ENCODE data around the gene LYVE1. TPM values are rescaled to one million over a fixed set of nuclear protein-coding genes. Genes with fewer than 3 reads are reported as not detected.

LYVE1 gene
- total RNA-seq, 4 donors from 2014 or later = 0.42 to 66.8 (median 21.6) TPM

DNA sequence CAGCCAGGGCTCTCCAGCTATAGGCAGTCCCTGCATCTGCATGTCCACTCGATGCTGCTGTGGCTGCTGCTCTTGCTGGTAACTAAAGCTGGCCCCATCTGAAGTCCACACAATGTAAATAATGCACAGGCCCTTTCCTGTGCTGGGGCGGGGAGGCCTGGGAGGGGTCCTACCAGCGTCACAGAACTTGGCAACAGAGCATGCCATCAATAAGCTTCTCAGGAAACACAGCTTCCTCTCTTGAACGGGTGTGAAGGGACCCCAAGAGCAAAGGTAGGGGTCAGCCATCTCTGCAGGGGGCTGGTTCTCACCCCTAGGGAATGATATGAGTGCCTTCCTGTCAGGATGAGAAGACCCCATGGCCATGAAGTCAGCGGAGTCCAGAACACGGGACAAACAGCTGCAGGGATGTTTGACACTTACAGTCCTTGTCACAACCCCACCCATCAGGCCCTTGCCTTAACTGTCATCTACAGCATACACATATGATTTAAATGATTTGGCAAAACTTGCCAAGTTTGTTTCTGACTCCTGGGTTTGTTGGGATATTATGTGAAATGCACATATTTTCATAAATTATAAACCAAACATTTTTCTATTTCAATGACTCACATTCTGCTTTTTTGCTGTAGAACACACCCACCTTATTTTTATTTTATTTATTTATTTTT is 39.1 kb upstream of the LYVE1 start:
- H3K36me3 ChIP-seq = peaks cover 0 to 6% (median 0%) of the 10 kb centered on the region in 3 donors
- no peaks in the 10 kb centered on the region for H3K9me3 ChIP-seq
- H3K4me3 ChIP-seq = no peak overlapping the region
- intact Hi-C loops (cut with DNase I) = no loop called here
- TF ChIP-seq, protein P1, sequence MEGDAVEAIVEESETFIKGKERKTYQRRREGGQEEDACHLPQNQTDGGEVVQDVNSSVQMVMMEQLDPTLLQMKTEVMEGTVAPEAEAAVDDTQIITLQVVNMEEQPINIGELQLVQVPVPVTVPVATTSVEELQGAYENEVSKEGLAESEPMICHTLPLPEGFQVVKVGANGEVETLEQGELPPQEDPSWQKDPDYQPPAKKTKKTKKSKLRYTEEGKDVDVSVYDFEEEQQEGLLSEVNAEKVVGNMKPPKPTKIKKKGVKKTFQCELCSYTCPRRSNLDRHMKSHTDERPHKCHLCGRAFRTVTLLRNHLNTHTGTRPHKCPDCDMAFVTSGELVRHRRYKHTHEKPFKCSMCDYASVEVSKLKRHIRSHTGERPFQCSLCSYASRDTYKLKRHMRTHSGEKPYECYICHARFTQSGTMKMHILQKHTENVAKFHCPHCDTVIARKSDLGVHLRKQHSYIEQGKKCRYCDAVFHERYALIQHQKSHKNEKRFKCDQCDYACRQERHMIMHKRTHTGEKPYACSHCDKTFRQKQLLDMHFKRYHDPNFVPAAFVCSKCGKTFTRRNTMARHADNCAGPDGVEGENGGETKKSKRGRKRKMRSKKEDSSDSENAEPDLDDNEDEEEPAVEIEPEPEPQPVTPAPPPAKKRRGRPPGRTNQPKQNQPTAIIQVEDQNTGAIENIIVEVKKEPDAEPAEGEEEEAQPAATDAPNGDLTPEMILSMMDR (IDR thresholded peaks at IDR 0.05) = no peak
- no peak for TF ChIP-seq POLR2A (IDR thresholded peaks at IDR 0.05)
- peak overlapping the region; percentile 8 to 91 (median 88) for H3K27ac ChIP-seq
- peaks cover 42 to 63% (median 47%) of the 10 kb centered on the region in 3 donors for H3K4me1 ChIP-seq
- DNase-seq = no peak
- WGBS, 2 donors = 42 to 64% methylated on average over 3 to 4 of the region's 6 CpGs
- no peaks in the 10 kb centered on the region for H3K27me3 ChIP-seq

GRCh38 chr11:10606536-10607208 is 38.2 kb upstream of the LYVE1 start:
- H3K27me3 ChIP-seq = no peaks in the 10 kb centered on the region
- 54 to 64% methylated on average over 6 of the region's 6 CpGs for WGBS, 2 donors
- H3K4me3 ChIP-seq = no peak overlapping the region
- DNase-seq = no peak
- intact Hi-C loops (cut with DNase I) = no loop called here
- H3K9me3 ChIP-seq = no peaks in the 10 kb centered on the region
- H3K36me3 ChIP-seq = peaks cover 0 to 6% (median 0%) of the 10 kb centered on the region in 3 donors
- H3K4me1 ChIP-seq = peaks cover 42 to 72% (median 52%) of the 10 kb centered on the region in 3 donors
- H3K27ac ChIP-seq = peak overlapping the region; percentile 85 to 91 (median 88)
- TF ChIP-seq, protein P1 (IDR thresholded peaks at IDR 0.05) = no peak
- TF ChIP-seq POLR2A (IDR thresholded peaks at IDR 0.05) = no peak

GRCh38 chr11:10605941-10606381 is 37.5 kb upstream of the LYVE1 start:
- H3K4me1 ChIP-seq = peaks cover 42 to 79% (median 53%) of the 10 kb centered on the region in 3 donors
- H3K36me3 ChIP-seq = peaks cover 0 to 6% (median 0%) of the 10 kb centered on the region in 3 donors
- 42 to 64% methylated on average over 5 to 6 of the region's 6 CpGs for WGBS, 2 donors
- no peak for DNase-seq
- peak overlapping the region in 1 of 4 donors; percentile 0 for H3K4me3 ChIP-seq
- no peak for TF ChIP-seq POLR2A (IDR thresholded peaks at IDR 0.05)
- TF ChIP-seq, protein P1 (IDR thresholded peaks at IDR 0.05) = no peak
- H3K9me3 ChIP-seq = no peaks in the 10 kb centered on the region
- H3K27ac ChIP-seq = peak overlapping the region; percentile 85 to 91 (median 88)
- intact Hi-C loops (cut with DNase I) = no loop called here
- H3K27me3 ChIP-seq = no peaks in the 10 kb centered on the region

DNA sequence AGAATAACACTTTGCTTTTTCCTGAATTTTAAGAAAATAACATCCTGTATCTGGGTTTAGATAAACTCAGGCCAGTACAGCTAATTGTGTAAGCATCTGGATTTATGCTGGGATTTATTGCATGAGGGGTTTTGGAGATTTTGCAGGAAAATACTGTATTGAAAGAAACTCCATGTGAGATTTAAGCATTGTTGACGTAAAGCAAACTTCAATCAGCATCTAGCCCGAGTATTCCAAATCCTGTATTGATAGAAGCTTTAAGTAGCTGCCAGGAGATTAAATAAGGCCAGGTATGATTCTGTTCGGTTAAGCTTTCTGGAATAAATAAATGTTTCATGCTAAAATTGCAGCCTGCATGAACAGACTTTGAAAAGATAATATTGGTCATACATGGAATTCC is 36.3 kb upstream of the LYVE1 start:
- peak overlapping the region; percentile 85 to 91 (median 88) for H3K27ac ChIP-seq
- intact Hi-C loops (cut with DNase I) = no loop called here
- H3K4me1 ChIP-seq = peaks cover 42 to 91% (median 57%) of the 10 kb centered on the region in 3 donors
- no peaks in the 10 kb centered on the region for H3K27me3 ChIP-seq
- WGBS, 2 donors = 30 to 46% methylated on average over 3 of the region's 3 CpGs
- DNase-seq = no peak
- H3K36me3 ChIP-seq = peaks cover 0 to 6% (median 0%) of the 10 kb centered on the region in 3 donors
- H3K4me3 ChIP-seq = no peak overlapping the region
- no peaks in the 10 kb centered on the region for H3K9me3 ChIP-seq
- TF ChIP-seq, protein P1 (IDR thresholded peaks at IDR 0.05) = no peak

DNA sequence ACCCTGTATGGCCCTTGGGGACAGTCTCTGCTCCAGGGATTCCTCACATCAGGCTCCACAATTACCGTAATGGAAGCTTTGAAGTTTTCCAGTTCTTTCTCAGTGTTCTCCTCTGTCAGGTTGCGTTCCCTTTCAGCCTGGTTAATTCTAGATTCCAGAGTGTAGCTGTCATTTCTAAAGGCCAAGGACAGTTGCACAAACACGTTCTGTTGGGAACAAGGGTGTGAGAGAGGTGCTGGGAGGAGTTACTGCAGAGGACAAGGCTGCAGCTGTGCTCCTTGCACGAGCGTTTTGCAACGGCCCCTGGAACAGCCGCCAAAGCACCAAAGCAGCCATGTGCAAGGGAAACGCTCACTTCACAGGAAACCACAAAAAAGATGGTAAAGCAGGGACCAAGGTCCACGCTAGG is 35.9 kb upstream of the LYVE1 start:
- Histone ChIP-seq H3K27me3 (no peaks in the 10 kb centered on the region), H3K27ac (peak overlapping the region; percentile 85 to 91 (median 88)), H3K36me3 (peaks cover 0 to 6% (median 0%) of the 10 kb centered on the region in 3 donors), H3K4me3 (no peak overlapping the region), H3K9me3 (no peaks in the 10 kb centered on the region), H3K4me1 (peaks cover 42 to 92% (median 57%) of the 10 kb centered on the region in 3 donors)
- no peak for DNase-seq
- intact Hi-C loops (cut with DNase I) = no loop called here
- WGBS, 2 donors = 15 to 18% methylated on average over 8 of the region's 9 CpGs
- no peak for TF ChIP-seq POLR2A (IDR thresholded peaks at IDR 0.05)
- TF ChIP-seq, protein P1 (IDR thresholded peaks at IDR 0.05) = no peak

All from esophagus squamous epithelium (tissue), 5 donors.